Adrenal gland (tissue), 12 donors: ENCODE measurements around the gene ACTL10. TPM values are rescaled to one million over a fixed set of nuclear protein-coding genes. Genes with fewer than 3 reads are reported as not detected.

Source experiments
- DNase-seq, 7 donors: peaks; one replicate each; pipeline ENCODE4 v3.0.0-alpha.2; 2019 to 2020
- H3K27ac ChIP-seq, 5 donors: fragments of 200-600 bp; sonication (generic) in 4 of 5; 1 replicate in 3 of 5; 2 replicates in 2 of 5; pipeline versions ENCODE4 v1.5.1 to v1.8.0; 2016 to 2020; ENCODE audit warnings: mild to moderate bottlenecking in 1 of 5
- H3K27me3 ChIP-seq: fragments of 200-600 bp; 2 replicates; pipeline ENCODE4 v1.8.0; 2021
- H3K36me3 ChIP-seq, 2 donors: fragments of 200-600 bp; replicated peaks in 1 of 2; 1 replicate in 1 of 2; 2 replicates in 1 of 2; pipeline versions ENCODE4 v1.5.1 to v1.8.0; 2018 to 2022
- H3K4me1 ChIP-seq, 2 donors: fragments of 200-600 bp; replicated peaks in 1 of 2; 1 replicate in 1 of 2; 2 replicates in 1 of 2; pipeline versions ENCODE4 v1.5.1 to v1.8.0; 2018 to 2021
- H3K4me3 ChIP-seq, 4 donors: fragments of 200-600 bp; sonication (generic) in 3 of 4; one replicate each; pipeline ENCODE4 v1.5.1; 2016 to 2018
- H3K9me3 ChIP-seq, 3 donors: fragments of 200-600 bp; sonication (generic) in 1 of 3; replicated peaks in 1 of 3; 1 replicate in 2 of 3; 2 replicates in 1 of 3; pipeline versions ENCODE4 v1.5.1 to v1.8.0; 2016 to 2021
- CTCF ChIP-seq, 6 experiments: fragments of 450-650 bp in 4 of 6; fragments of 200-600 bp in 2 of 6; sonication (generic) in 1 of 6; IDR thresholded peaks; 1 replicate in 5 of 6; 2 replicates in 1 of 6; pipeline versions ENCODE4 v1.5.1 to v1.8.0; 2016 to 2021; ENCODE audit warnings: antibody characterized with exemption in 6 of 6, mild to moderate bottlenecking in 2 of 6, moderate library complexity in 1 of 6
- POLR2A ChIP-seq, 2 donors: fragments of 450-650 bp; IDR thresholded peaks; one replicate each; pipeline ENCODE4 v1.6.1; 2017; ENCODE audit warnings: antibody characterized with exemption in 2 of 2, mild to moderate bottlenecking in 2 of 2, moderate library complexity in 1 of 2
- WGBS, 4 donors: extraction: QIAGEN DNeasy Blood & Tissue Kit in 2 of 4; methylation state at CpG; one replicate each; pipeline versions ENCODE4 v1.1.5 to v1.1.7; 2013 to 2017; 5-methylcytosine and 5-hydroxymethylcytosine counted together
- intact Hi-C, 2 donors: fragments of 100-400 bp; cut with DNase I; formaldehyde crosslinking; loops; one replicate each; pipeline versions ENCODE4 v1.14.1 to v1.15.0; 2022 to 2023
- polyA plus RNA-seq, 3 donors: library from polyadenylated mRNA; stranded (reverse); fragments of 200-250 nt in 2 of 3; fragments of 350-450 nt in 1 of 3; fragmentation: Illumina TruSeq in 1 of 3; extraction: RNeasy Lipid Tissue Mini Kit (QIAGEN cat#74804) in 1 of 3; gene quantifications; one replicate each; pipeline ENCODE4 v1.2.3, GENCODE V29; 2013 to 2014
- total RNA-seq, 9 donors: library from RNA; depleted of rRNA in 4 of 9; stranded (reverse); fragments of >200 nt in 4 of 9; fragments of 120-200 nt in 1 of 9; fragmentation: NEBNext Ultra II Directional in 1 of 9; extraction: Animal tissue kit (Norgen Biotek cat#: 25700) in 1 of 9; gene quantifications; one replicate each; pipeline versions ENCODE4 v1.1.0 to v1.2.4, GENCODE V29; 2013 to 2023
- donor health status: healthy with polysubstance abuse.
- donor health status: Bipolar disorder and iron deficiency.
- donor health status: DM: yes; HTN: yes; CAD: no.
- donor health status: DM: no; HTN: no; CAD: no.
- donor health status: DM: no; HTN: no; CAD: no.
- donor health status: DM: yes; HTN: yes; CAD: no.

The ACTL10 gene
- total and polyA plus RNA-seq, 12 donors, result 0.18 to 3.1 (median 0.58) TPM

- no peak for DNase-seq
- Histone ChIP-seq H3K27ac (no peak overlapping the region), H3K9me3 (no peaks in the 10 kb centered on the region), H3K36me3 (peaks cover 0 to 27% of the 10 kb centered on the region in 2 donors), H3K27me3 (no peaks in the 10 kb centered on the region), H3K4me1 (no peaks in the 10 kb centered on the region), H3K4me3 (no peak overlapping the region)
- TF ChIP-seq CTCF (IDR thresholded peaks at IDR 0.05) (no peak), POLR2A (IDR thresholded peaks at IDR 0.05) (no peak)
- intact Hi-C loops, result no loop called here
- 87 to 95% (median 93%) methylated on average over 3 of the region's 3 CpGs for WGBS, 4 donors
Measured at GRCh38 chr20:33624399-33624798, 42.3 kb upstream of the ACTL10 start.

DNA sequence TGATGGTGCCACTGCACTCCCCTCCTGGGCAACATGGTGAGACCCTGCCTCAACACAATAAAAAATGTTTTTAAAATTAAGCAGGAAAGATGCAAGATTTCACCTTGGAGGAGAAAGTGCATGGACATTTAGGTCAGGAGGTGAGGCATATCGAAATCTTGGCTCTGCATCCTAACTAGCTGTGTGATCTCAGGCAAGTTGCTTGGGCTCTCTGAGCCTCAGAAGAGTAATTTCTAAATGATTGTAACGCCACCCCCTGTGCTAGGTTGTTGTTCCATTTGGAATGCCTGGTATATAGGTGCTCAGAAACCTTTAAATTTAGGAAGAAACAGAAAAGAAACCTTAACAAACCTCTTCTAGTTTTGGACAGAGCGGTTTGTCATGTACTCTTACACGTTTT is 40.6 kb upstream of the ACTL10 start:
- DNase-seq, result no peak
- Histone ChIP-seq H3K27ac (no peak overlapping the region), H3K9me3 (no peaks in the 10 kb centered on the region), H3K4me1 (no peaks in the 10 kb centered on the region), H3K36me3 (peaks cover 0 to 27% of the 10 kb centered on the region in 2 donors), H3K27me3 (no peaks in the 10 kb centered on the region), H3K4me3 (no peak overlapping the region)
- intact Hi-C loops, result no loop called here
- 95 to 96% (median 96%) methylated on average over 4 of the region's 4 CpGs for WGBS, 4 donors
- TF ChIP-seq CTCF (IDR thresholded peaks at IDR 0.05) (no peak), POLR2A (IDR thresholded peaks at IDR 0.05) (no peak)

DNA sequence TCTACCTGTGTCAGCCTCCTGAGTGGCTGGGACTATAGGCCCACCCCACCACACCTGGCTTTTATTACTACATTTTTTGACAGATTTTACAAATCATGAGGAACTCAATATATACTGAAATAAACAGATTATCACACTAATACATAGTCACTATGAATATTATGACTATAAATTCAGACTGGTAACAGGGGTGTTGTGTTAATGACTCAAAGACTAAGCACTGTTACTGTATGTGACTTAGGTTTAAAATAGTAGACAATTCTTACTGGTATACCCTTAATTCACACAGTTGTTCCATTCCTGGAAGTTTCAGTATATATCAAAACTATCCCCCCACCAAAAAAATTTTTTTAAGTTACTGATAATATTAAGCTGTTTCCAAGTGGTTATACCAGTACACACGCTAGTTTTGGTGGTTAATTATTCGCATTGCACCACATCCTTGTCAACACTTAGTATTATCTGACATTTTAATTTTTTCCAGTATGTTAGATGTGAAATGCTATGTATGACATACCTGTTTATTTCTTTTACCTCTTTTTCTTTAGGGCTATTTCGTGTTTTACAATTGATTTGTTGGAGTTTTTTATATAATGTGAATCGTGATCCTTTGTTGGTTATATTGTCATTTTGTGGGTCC is 39.0 kb upstream of the ACTL10 start:
- H3K4me1 ChIP-seq, result no peaks in the 10 kb centered on the region
- no peaks in the 10 kb centered on the region for H3K27me3 ChIP-seq
- 96 to 98% (median 97%) methylated on average over 4 of the region's 4 CpGs for WGBS, 4 donors
- TF ChIP-seq POLR2A (IDR thresholded peaks at IDR 0.05), result no peak
- TF ChIP-seq CTCF (IDR thresholded peaks at IDR 0.05), result no peak
- no peaks in the 10 kb centered on the region for H3K9me3 ChIP-seq
- no peak overlapping the region for H3K4me3 ChIP-seq
- H3K27ac ChIP-seq, result no peak overlapping the region
- H3K36me3 ChIP-seq, result peaks cover 0 to 27% of the 10 kb centered on the region in 2 donors
- DNase-seq, result no peak
- intact Hi-C loops, result no loop called here

DNA sequence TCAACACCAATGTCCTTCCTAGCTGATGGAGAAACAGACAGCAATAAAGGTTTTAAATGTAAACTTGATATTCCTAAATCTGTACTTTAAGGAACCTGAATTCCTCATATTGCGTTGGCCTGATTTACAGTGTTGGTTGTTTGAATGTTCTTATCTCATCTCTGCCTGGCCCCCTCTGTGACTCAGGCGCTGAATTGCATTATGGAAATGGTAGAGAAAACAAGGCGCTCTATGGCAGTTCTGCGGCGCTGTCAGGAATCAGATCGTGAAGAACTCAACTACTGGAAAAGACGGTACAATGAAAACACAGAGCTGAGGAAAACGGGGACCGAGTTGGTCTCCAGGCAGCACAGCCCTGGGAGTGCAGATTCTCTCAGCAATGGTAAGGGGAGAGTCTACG is 37.2 kb upstream of the ACTL10 start:
- DNase-seq, result no peak
- no peak overlapping the region for H3K27ac ChIP-seq
- peaks cover 0 to 25% of the 10 kb centered on the region in 2 donors for H3K36me3 ChIP-seq
- intact Hi-C loops, result no loop called here
- H3K4me1 ChIP-seq, result no peaks in the 10 kb centered on the region
- H3K9me3 ChIP-seq, result no peaks in the 10 kb centered on the region
- no peak for TF ChIP-seq CTCF (IDR thresholded peaks at IDR 0.05)
- no peak for TF ChIP-seq POLR2A (IDR thresholded peaks at IDR 0.05)
- 93 to 97% (median 94%) methylated on average over 10 of the region's 10 CpGs for WGBS, 4 donors
- H3K27me3 ChIP-seq, result no peaks in the 10 kb centered on the region
- no peak overlapping the region for H3K4me3 ChIP-seq
